ENCODE data around the gene SCFD2.

GRCh38 chr4:53193111-53193510 lies 172.8 kb downstream of the SCFD2 start:
- TF ChIP-seq POLR2A (IDR thresholded peaks at IDR 0.05; ENCODE audit: low read length) (no peak), CEBPB (IDR thresholded peaks at IDR 0.05) (no peak), EP300 (IDR thresholded peaks at IDR 0.05) (no peak), RAD21 (conservative IDR thresholded peaks at IDR 0.05 in 1 of 2, IDR thresholded peaks at IDR 0.05 in 1 of 2) (no peak), TP53 (CRISPR knock-in tag; IDR thresholded peaks at IDR 0.05) (no peak), CTCF (IDR thresholded peaks at IDR 0.05) (no peak), MAZ (IDR thresholded peaks at IDR 0.05; ENCODE audit: borderline replicate concordance, low read depth, low read length) (no peak), ZC3H11A (IDR thresholded peaks at IDR 0.05) (no peak), PHF8 (IDR thresholded peaks at IDR 0.05; ENCODE audit: borderline replicate concordance, low read depth) (no peak), KDM5A (IDR thresholded peaks at IDR 0.05) (no peak), RCOR1 (IDR thresholded peaks at IDR 0.05; ENCODE audit: low read depth, low read length) (no peak), REST (IDR thresholded peaks at IDR 0.05) (no peak), RFX5 (IDR thresholded peaks at IDR 0.05) (no peak), HOXA7 (CRISPR knock-in tag; IDR thresholded peaks at IDR 0.05) (no peak)
